Endothelial cell of umbilical vein (primary cell): ENCODE measurements around the gene TTLL7. TPM values are rescaled to one million over a fixed set of nuclear protein-coding genes. Genes with fewer than 3 reads are reported as not detected.

Experiments used
- BruUV-seq: library from RNA; stranded (reverse); fragments of 400-500 nt; replicated peaks from 2 replicates; lab custom pipeline; 2021; lab: Mats Ljungman, UMichigan
- CTCF ChIA-PET: fragments of 300-600, 350-600 bp; sonication (Branson Sonifier 250); formaldehyde crosslinking; loops from one replicate; lab custom pipeline; 2021; ENCODE audit warnings: antibody characterized with exemption, inconsistent platforms; lab: Charles Lee
- POLR2A ChIA-PET: fragments of 300-600, 350-600 bp; sonication (Branson Sonifier 250); formaldehyde crosslinking; loops from one replicate; lab custom pipeline; 2021; ENCODE audit warnings: antibody characterized with exemption, inconsistent platforms; lab: Charles Lee
- DNase-seq: peaks from one replicate; pipeline ENCODE4 v3.0.0-alpha.2; 2011; ENCODE audit warnings: low read depth, low spot score
- FAIRE-seq: peaks from 2 replicates; lab custom pipeline; 2011; peaks lifted over from hg19 to GRCh38; lab: Jason Lieb, UNC
- H2AFZ ChIP-seq: 2 replicates; pipeline ENCODE4 v1.6.0; 2012; ENCODE audit warnings: low read depth, low read length, control low read depth, inconsistent platforms
- H3K27ac ChIP-seq: 2 replicates; pipeline ENCODE4 v1.5.1; 2011; ENCODE audit warnings: low read depth, mild to moderate bottlenecking, control low read depth, low read length, moderate library complexity; ENCODE audit not compliant: insufficient read depth
- H3K27me3 ChIP-seq, 2 experiments: 2 replicates each; pipeline versions ENCODE4 v1.6.0 to v1.6.1; 2011; ENCODE audit warnings: low read length in 2 of 2, mixed read lengths in 1 of 2; ENCODE audit not compliant: control insufficient read depth in 2 of 2, insufficient read depth in 2 of 2
- H3K36me3 ChIP-seq, 2 experiments: 2 replicates in 1 of 2; 3 replicates in 1 of 2; pipeline ENCODE4 v1.5.1; 2011; ENCODE audit warnings: low read length in 2 of 2, mild to moderate bottlenecking in 1 of 2, moderate library complexity in 1 of 2; ENCODE audit not compliant: control insufficient read depth in 2 of 2, insufficient read depth in 2 of 2; ENCODE audit errors: extremely low read depth in 1 of 2
- H3K4me1 ChIP-seq: 3 replicates; pipeline ENCODE4 v1.5.1; 2011; ENCODE audit warnings: mild to moderate bottlenecking, low read length; ENCODE audit not compliant: control insufficient read depth, insufficient read depth; ENCODE audit errors: extremely low read depth
- H3K4me2 ChIP-seq: 2 replicates; pipeline ENCODE4 v1.6.1; 2011; ENCODE audit warnings: low read length, control low read depth, mixed read lengths; ENCODE audit not compliant: insufficient read depth
- H3K4me3 ChIP-seq, 3 experiments: fragments of 200-600 bp in 1 of 3; sonication (generic), shearing (Covaris generic) in 1 of 3; replicated peaks in 1 of 3; 2 replicates each; pipeline ENCODE4 v1.5.1; 2011 to 2016; ENCODE audit warnings: control low read depth in 3 of 3, low read length in 3 of 3, mild to moderate bottlenecking in 2 of 3, inconsistent platforms in 1 of 3, low read depth in 1 of 3, moderate library complexity in 1 of 3; ENCODE audit not compliant: insufficient read depth in 1 of 3
- H3K79me2 ChIP-seq: 2 replicates; pipeline ENCODE4 v1.6.0; 2012; ENCODE audit warnings: low read length, inconsistent platforms; ENCODE audit not compliant: control insufficient read depth, insufficient read depth
- H3K9ac ChIP-seq: replicated peaks from 2 replicates; pipeline ENCODE3; 2011; ENCODE audit warnings: low read length, control low read depth; ENCODE audit not compliant: insufficient read depth; ENCODE audit errors: extremely low read depth
- H3K9me1 ChIP-seq: replicated peaks from 3 replicates; pipeline ENCODE4 v1.6.0; 2011; ENCODE audit warnings: mild to moderate bottlenecking, low read length; ENCODE audit not compliant: control insufficient read depth, insufficient read depth; ENCODE audit errors: extremely low read depth
- H3K9me3 ChIP-seq: replicated peaks from 2 replicates; pipeline ENCODE4 v1.5.1; 2012; ENCODE audit warnings: low read length, inconsistent platforms; ENCODE audit not compliant: control insufficient read depth, insufficient read depth
- H4K20me1 ChIP-seq: replicated peaks from 2 replicates; pipeline ENCODE3; 2011; ENCODE audit warnings: mild to moderate bottlenecking, low read length; ENCODE audit not compliant: control insufficient read depth, insufficient read depth; ENCODE audit errors: extremely low read depth
- CTCF ChIP-seq, 2 donors: IDR thresholded peaks; 1 replicate in 1 of 2; 2 replicates in 1 of 2; pipeline ENCODE4 v1.5.1; 2011; ENCODE audit warnings: low read length in 2 of 2, mild to moderate bottlenecking in 2 of 2, moderate library complexity in 2 of 2, control low read depth in 1 of 2, inconsistent platforms in 1 of 2, low read depth in 1 of 2; ENCODE audit not compliant: insufficient read depth in 1 of 2; ENCODE audit errors: extremely low read depth in 1 of 2
- EZH2 ChIP-seq: IDR thresholded peaks from 2 replicates; pipeline ENCODE4 v1.6.1; 2012; ENCODE audit warnings: borderline replicate concordance, low read depth, mild to moderate bottlenecking, moderate library complexity, low read length, inconsistent platforms; ENCODE audit not compliant: severe bottlenecking
- FOS ChIP-seq: IDR thresholded peaks from 2 replicates; pipeline ENCODE4 v1.6.1; 2011; ENCODE audit warnings: mild to moderate bottlenecking, low read length, moderate library complexity, borderline replicate concordance; ENCODE audit not compliant: insufficient read depth
- GATA2 ChIP-seq: IDR thresholded peaks from 2 replicates; pipeline ENCODE4 v1.7.0; 2011; ENCODE audit warnings: low read depth, mild to moderate bottlenecking, moderate library complexity, mixed read lengths, low read length; ENCODE audit not compliant: insufficient read length, insufficient read depth
- JUN ChIP-seq: IDR thresholded peaks from 2 replicates; pipeline ENCODE4 v1.6.1; 2011; ENCODE audit warnings: borderline replicate concordance, low read depth; ENCODE audit not compliant: insufficient read length, insufficient read depth
- MAX ChIP-seq: IDR thresholded peaks from 2 replicates; pipeline ENCODE4 v1.6.1; 2011; ENCODE audit not compliant: insufficient read depth, insufficient read length
- MYC ChIP-seq: IDR thresholded peaks from one replicate; pipeline ENCODE4 v1.6.1; 2011; ENCODE audit warnings: mild to moderate bottlenecking, low read depth, low read length
- POLR2A ChIP-seq: IDR thresholded peaks from 2 replicates; pipeline ENCODE4 v1.6.1; 2012; ENCODE audit warnings: low read depth, mild to moderate bottlenecking, control low read depth, low read length
- POLR2AphosphoS5 ChIP-seq: IDR thresholded peaks from 2 replicates; pipeline ENCODE4 v1.6.1; 2012; ENCODE audit warnings: low read depth, mild to moderate bottlenecking, control low read depth, low read length, moderate library complexity; ENCODE audit not compliant: insufficient read depth
- dilution Hi-C: fragments of 300-500 bp; cut with MboI; formaldehyde crosslinking; loops from one replicate; pipeline ENCODE4 v1.15.0; 2019; ENCODE audit warnings: low sequenced_read_pairs; ENCODE audit not compliant: extremely low pct_ligation_motif_present
- intact Hi-C: fragments of 100-400 bp; cut with micrococcal nuclease; formaldehyde crosslinking; loops from one replicate; pipeline ENCODE4 v1.10.0; 2022
- polyA plus RNA-seq, 4 experiments: library from polyadenylated mRNA; depleted of rRNA in 3 of 4; stranded (reverse) in 3 of 4; unstranded in 1 of 4; fragments of >200 nt; gene quantifications; 2 replicates each; pipeline versions ENCODE4 v1.2.1 to v1.2.3, GENCODE V29; 2011 to 2012; ENCODE audit warnings: missing spikeins in 1 of 4
- total RNA-seq: library from RNA; stranded (reverse); gene quantifications from 2 replicates; pipeline ENCODE4 v1.2.3, GENCODE V29; 2021

TTLL7 gene
- total and polyA plus RNA-seq, 2 donors (not counting 3 experiments of a cell fraction or from before 2014, with no cell fraction given) = 2.1 to 11.7 TPM

GRCh38 chr1:83942914-83943313 is 56.0 kb downstream of the TTLL7 start:
- H3K79me2 ChIP-seq = no peaks in the 10 kb centered on the region
- H3K4me2 ChIP-seq = no peak overlapping the region
- DNase-seq (no peak), FAIRE-seq (no peak)
- H3K4me3 ChIP-seq = no peak overlapping the region
- no peaks in the 10 kb centered on the region for H3K4me1 ChIP-seq
- H3K9ac ChIP-seq = no peak overlapping the region
- H3K9me3 ChIP-seq = no peaks in the 10 kb centered on the region
- no peak for TF ChIP-seq EZH2
- TF ChIP-seq JUN = no peak
- TF ChIP-seq POLR2A = no peak
- no peak for TF ChIP-seq MYC
- no peak for TF ChIP-seq GATA2
- CTCF ChIA-PET = interaction anchor here (2.9 kb wide), 2 partner anchors 11 to 180 kb away, joined by 6 to 12 read pairs; no protein-coding TSS in a partner anchor
- dilution Hi-C loops (no loop called here), intact Hi-C loops (no loop called here)
- POLR2A ChIA-PET = no interaction called here
- no TSS peak for BruUV-seq
- no peaks in the 10 kb centered on the region for H3K9me1 ChIP-seq
- no peaks in the 10 kb centered on the region for H3K27me3 ChIP-seq
- H3K27ac ChIP-seq = no peak overlapping the region
- no peaks in the 10 kb centered on the region for H3K36me3 ChIP-seq
- no peak overlapping the region for H2AFZ ChIP-seq
- no peaks in the 10 kb centered on the region for H4K20me1 ChIP-seq

- Histone ChIP-seq H2AFZ (no peak overlapping the region), H3K9me1 (no peaks in the 10 kb centered on the region), H3K36me3 (no peaks in the 10 kb centered on the region), H3K27me3 (no peaks in the 10 kb centered on the region), H3K79me2 (no peaks in the 10 kb centered on the region), H3K4me1 (no peaks in the 10 kb centered on the region), H4K20me1 (no peaks in the 10 kb centered on the region), H3K9me3 (no peaks in the 10 kb centered on the region), H3K4me3 (no peak overlapping the region), H3K9ac (no peak overlapping the region), H3K27ac (no peak overlapping the region), H3K4me2 (no peak overlapping the region)
- dilution Hi-C loops = no loop called here
- DNase-seq (no peak), FAIRE-seq (no peak)
- no TSS peak for BruUV-seq
- TF ChIP-seq EZH2 (no peak), GATA2 (no peak), POLR2AphosphoS5 (no peak), CTCF (IDR thresholded peaks at IDR 0.05; ENCODE audit: extremely low read depth in 1 of 2, insufficient read depth in 1 of 2, low read depth in 1 of 2, low read length in 2 of 2) (no peak), JUN (no peak), POLR2A (no peak), MAX (no peak), FOS (no peak)
- CTCF ChIA-PET = interaction anchor here (1.1 to 8.4 kb wide), 2 partner anchors 25 to 187 kb away, joined by 3 to 231 read pairs; no protein-coding TSS in a partner anchor
- POLR2A ChIA-PET = no interaction called here
- intact Hi-C loops = loop anchor here (5.0 to 10.0 kb wide), 2 partner anchors 688 to 1000 kb away; no protein-coding TSS in a partner anchor
These were observed 64.4 kb downstream of the TTLL7 start for GRCh38 chr1:83934550-83934949.
